ENCODE measurements around the gene SCGB1D2. TPM values are rescaled to one million over a fixed set of nuclear protein-coding genes. Genes with fewer than 3 reads are reported as not detected.

Gene SCGB1D2
- total and polyA plus RNA-seq, 4 donors = not detected

DNA sequence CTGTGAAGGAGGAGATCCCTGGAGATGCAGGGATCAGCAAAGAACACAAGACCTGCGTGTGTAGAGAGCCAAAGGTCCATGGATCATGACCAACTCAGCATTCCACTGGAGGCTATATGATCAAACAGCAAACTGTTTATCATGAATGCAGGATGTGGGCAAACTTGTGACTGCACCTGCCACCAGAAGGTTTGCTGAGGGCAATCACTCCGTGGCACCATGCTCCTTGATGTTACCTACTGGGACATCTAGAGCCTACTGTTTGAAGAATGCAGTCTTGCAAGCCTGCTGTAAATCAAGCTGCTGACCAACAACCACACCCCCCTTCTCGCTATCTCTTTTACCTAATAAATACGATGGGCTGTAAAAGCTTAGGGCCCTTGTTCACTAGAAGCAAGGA, 9.7 kb downstream of the SCGB1D2 start:
- Histone ChIP-seq H3K9me3 (ENCODE audit: control insufficient read depth, insufficient read depth, low read length) (no peaks in the 10 kb centered on the region), H3K36me3 (ENCODE audit: control insufficient read depth, insufficient read depth, low read length) (no peaks in the 10 kb centered on the region), H3K4me1 (ENCODE audit: control insufficient read depth, insufficient read depth, low read length) (no peaks in the 10 kb centered on the region), H3K4me3 (ENCODE audit: low read depth, low read length) (no peak overlapping the region), H3K27ac (ENCODE audit: low read depth, low read length) (no peak overlapping the region), H3K27me3 (ENCODE audit: control insufficient read depth, insufficient read depth, low read length) (no peaks in the 10 kb centered on the region)
- DNase-seq (ENCODE audit: low read depth in 4 of 6, low spot score in 6 of 6) = no peak
- WGBS (ENCODE audit: insufficient coverage) = 46% methylated on average over 4 of the region's 4 CpGs

DNA sequence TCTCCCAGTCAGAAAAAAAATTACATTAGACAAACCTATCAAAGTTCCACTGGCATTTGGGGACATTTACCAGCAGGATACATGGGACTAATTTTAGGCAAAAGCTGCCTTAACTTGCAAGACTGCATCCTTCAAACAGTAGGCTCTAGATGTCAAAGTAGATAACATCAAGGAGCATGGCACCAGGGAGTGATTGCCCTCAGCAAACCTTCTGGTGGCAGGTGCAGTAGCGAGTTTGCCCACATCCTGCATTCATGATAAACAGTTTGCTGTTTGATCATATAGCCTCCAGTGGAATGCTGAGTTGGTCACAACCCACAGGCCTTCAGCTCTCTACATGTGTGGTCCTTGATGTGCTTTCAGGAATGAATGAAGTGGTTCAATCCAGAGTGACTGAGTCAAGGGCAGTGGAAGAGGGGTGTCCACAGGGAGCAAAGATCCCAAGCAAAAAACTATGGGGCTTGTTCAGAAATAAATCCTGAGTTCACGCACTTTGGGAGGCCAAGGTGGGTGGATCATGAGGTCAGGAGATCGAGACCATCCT, 12.0 kb downstream of the SCGB1D2 start:
- Histone ChIP-seq H3K4me1 (ENCODE audit: control insufficient read depth, insufficient read depth, low read length) (no peaks in the 10 kb centered on the region), H3K36me3 (ENCODE audit: control insufficient read depth, insufficient read depth, low read length) (no peaks in the 10 kb centered on the region), H3K27me3 (ENCODE audit: control insufficient read depth, insufficient read depth, low read length) (no peaks in the 10 kb centered on the region), H3K9me3 (ENCODE audit: control insufficient read depth, insufficient read depth, low read length) (no peaks in the 10 kb centered on the region), H3K27ac (ENCODE audit: low read depth, low read length) (no peak overlapping the region), H3K4me3 (ENCODE audit: low read depth, low read length) (no peak overlapping the region)
- no CpG with 5 or more reads among the region's 3 CpGs for WGBS (ENCODE audit: insufficient coverage)
- DNase-seq (ENCODE audit: low read depth in 4 of 6, low spot score in 6 of 6) = no peak

DNA sequence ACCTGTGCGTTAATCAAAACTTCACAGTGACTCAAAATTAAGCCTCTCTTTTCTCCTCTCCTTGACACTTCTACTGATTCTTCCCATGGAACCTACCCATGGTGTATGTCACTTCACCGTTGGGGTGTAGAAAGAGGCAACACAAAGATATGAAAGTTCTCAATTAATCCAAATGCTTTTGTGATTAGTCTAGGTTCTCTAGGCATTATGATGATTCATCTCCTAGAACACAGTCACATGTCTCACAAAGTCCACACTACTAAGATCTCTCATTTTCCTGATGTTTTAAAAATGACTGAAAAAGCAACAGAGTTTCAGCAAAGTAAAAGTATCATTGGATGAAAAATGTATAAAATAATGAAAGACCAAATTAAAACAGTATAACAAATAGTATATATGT, 14.2 kb downstream of the SCGB1D2 start:
- H3K27me3 ChIP-seq (ENCODE audit: control insufficient read depth, insufficient read depth, low read length) = no peaks in the 10 kb centered on the region
- WGBS (ENCODE audit: insufficient coverage) = no CpG with 5 or more reads among the region's 2 CpGs
- DNase-seq (ENCODE audit: low read depth in 4 of 6, low spot score in 6 of 6) = no peak
- H3K4me3 ChIP-seq (ENCODE audit: low read depth, low read length) = no peak overlapping the region
- H3K9me3 ChIP-seq (ENCODE audit: control insufficient read depth, insufficient read depth, low read length) = no peaks in the 10 kb centered on the region
- H3K4me1 ChIP-seq (ENCODE audit: control insufficient read depth, insufficient read depth, low read length) = no peaks in the 10 kb centered on the region
- H3K27ac ChIP-seq (ENCODE audit: low read depth, low read length) = no peak overlapping the region
- H3K36me3 ChIP-seq (ENCODE audit: control insufficient read depth, insufficient read depth, low read length) = no peaks in the 10 kb centered on the region

DNA sequence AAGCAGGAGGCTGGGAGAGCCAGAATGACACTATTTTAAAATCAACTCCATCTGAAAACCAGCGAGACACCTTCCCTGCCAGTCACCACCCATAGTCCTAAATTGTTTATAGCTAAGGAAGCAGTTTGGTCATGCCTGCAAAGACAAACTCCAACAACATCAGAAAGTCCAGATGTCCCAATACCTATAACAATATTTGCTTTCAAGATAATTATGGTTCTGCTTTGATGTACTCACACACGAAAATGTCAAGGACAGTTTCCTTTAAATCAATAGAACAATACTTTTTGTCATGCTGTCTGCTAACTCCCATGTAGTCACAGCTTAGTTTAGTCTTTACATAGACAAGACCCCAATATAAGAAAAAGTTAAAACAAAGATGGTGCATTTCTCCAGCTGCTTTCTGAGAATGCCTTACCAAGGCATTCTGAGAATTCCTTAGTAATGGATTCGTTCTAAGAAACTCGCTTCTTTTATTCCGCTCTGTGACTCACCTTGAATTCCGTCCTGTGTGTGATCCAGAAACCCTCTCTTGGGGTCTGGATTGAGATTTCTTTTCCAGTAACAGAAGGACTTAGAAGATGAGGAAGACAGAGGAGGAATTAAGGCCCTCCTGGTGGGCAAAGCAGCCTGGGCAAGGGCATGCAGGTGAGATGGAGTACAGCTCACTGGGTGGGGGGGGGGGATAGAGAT, 18.4 kb downstream of the SCGB1D2 start:
- H3K27me3 ChIP-seq (ENCODE audit: control insufficient read depth, insufficient read depth, low read length) = no peaks in the 10 kb centered on the region
- H3K36me3 ChIP-seq (ENCODE audit: control insufficient read depth, insufficient read depth, low read length) = no peaks in the 10 kb centered on the region
- no peak overlapping the region for H3K27ac ChIP-seq (ENCODE audit: low read depth, low read length)
- H3K4me1 ChIP-seq (ENCODE audit: control insufficient read depth, insufficient read depth, low read length) = no peaks in the 10 kb centered on the region
- H3K4me3 ChIP-seq (ENCODE audit: low read depth, low read length) = no peak overlapping the region
- DNase-seq (ENCODE audit: low read depth in 4 of 6, low spot score in 6 of 6) = no peak
- 79% methylated on average over 3 of the region's 6 CpGs for WGBS (ENCODE audit: insufficient coverage)
- no peaks in the 10 kb centered on the region for H3K9me3 ChIP-seq (ENCODE audit: control insufficient read depth, insufficient read depth, low read length)

DNA sequence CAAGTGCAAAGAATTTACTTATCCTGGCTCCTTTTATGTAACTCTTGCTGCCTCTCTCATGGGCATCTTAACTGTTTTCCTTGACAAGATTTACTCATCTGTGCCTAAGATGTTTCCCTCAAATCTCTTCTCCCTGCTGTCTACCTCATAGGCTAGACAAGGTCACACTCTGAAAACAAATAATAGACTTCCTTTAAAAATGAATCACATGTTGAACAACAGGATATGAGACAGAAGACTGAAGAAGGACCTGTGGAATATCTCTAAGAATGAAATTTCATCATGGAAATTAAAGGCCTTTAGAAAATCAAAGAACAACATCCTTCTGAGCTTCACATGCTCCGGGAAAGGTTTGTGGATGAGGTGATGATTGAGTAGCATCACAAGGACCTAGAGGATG, 22.0 kb downstream of the SCGB1D2 start:
- no peaks in the 10 kb centered on the region for H3K4me1 ChIP-seq (ENCODE audit: control insufficient read depth, insufficient read depth, low read length)
- no peaks in the 10 kb centered on the region for H3K36me3 ChIP-seq (ENCODE audit: control insufficient read depth, insufficient read depth, low read length)
- peaks cover 2% of the 10 kb centered on the region for H3K27me3 ChIP-seq (ENCODE audit: control insufficient read depth, insufficient read depth, low read length)
- WGBS (ENCODE audit: insufficient coverage) = no CpG with 5 or more reads among the region's 1 CpG
- H3K27ac ChIP-seq (ENCODE audit: low read depth, low read length) = no peak overlapping the region
- H3K4me3 ChIP-seq (ENCODE audit: low read depth, low read length) = no peak overlapping the region
- no peaks in the 10 kb centered on the region for H3K9me3 ChIP-seq (ENCODE audit: control insufficient read depth, insufficient read depth, low read length)
- no peak for DNase-seq (ENCODE audit: low read depth in 4 of 6, low spot score in 6 of 6)

DNA sequence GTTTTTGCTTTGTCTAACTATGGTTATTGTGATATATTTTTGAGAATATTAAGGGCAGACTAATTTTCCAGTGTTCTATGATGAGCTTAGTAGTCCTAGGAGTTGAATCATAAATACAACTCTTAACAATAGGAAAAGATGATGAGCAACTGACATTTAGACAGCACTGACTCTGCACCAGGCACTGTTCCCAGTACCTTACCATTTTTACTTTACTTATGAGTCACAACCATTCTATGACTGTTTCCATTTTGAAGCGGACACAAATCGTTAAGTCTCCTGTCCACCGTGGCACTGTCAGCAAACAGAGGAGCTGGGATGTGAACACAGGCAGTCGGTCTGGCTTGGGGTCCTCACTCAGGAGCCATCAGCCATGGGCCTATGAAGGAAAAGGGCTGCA, 24.5 kb downstream of the SCGB1D2 start:
- H3K27ac ChIP-seq (ENCODE audit: low read depth, low read length) = no peak overlapping the region
- no peak for DNase-seq (ENCODE audit: low read depth in 4 of 6, low spot score in 6 of 6)
- H3K4me1 ChIP-seq (ENCODE audit: control insufficient read depth, insufficient read depth, low read length) = no peaks in the 10 kb centered on the region
- 74% methylated on average over 4 of the region's 4 CpGs for WGBS (ENCODE audit: insufficient coverage)
- no peaks in the 10 kb centered on the region for H3K9me3 ChIP-seq (ENCODE audit: control insufficient read depth, insufficient read depth, low read length)
- H3K4me3 ChIP-seq (ENCODE audit: low read depth, low read length) = no peak overlapping the region
- H3K36me3 ChIP-seq (ENCODE audit: control insufficient read depth, insufficient read depth, low read length) = no peaks in the 10 kb centered on the region
- H3K27me3 ChIP-seq (ENCODE audit: control insufficient read depth, insufficient read depth, low read length) = peaks cover 2% of the 10 kb centered on the region

DNA sequence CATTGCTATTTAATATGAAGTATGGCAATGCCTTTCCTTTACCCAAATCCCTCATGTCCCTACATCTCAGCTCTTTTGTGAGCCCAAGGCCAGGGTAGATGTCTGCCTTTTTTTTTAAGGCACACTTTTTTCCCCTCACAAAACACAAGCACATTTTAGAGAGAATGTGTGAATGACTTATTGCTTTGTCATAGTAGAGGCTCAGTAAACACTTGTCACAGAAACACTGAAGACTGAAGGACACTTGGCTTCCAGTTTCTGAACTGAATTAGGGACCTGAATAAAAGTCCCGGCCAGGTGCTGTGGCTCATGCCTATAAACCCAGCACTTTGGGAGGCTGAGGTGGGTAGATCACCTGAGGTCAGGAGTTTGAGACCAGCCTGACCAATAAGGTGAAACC, 25.0 kb downstream of the SCGB1D2 start:
- DNase-seq (ENCODE audit: low read depth in 4 of 6, low spot score in 6 of 6) = no peak
- 80% methylated on average over 1 of the region's 1 CpG for WGBS (ENCODE audit: insufficient coverage)
- Histone ChIP-seq H3K36me3 (ENCODE audit: control insufficient read depth, insufficient read depth, low read length) (no peaks in the 10 kb centered on the region), H3K9me3 (ENCODE audit: control insufficient read depth, insufficient read depth, low read length) (no peaks in the 10 kb centered on the region), H3K4me3 (ENCODE audit: low read depth, low read length) (no peak overlapping the region), H3K27ac (ENCODE audit: low read depth, low read length) (no peak overlapping the region), H3K27me3 (ENCODE audit: control insufficient read depth, insufficient read depth, low read length) (peaks cover 2% of the 10 kb centered on the region), H3K4me1 (ENCODE audit: control insufficient read depth, insufficient read depth, low read length) (no peaks in the 10 kb centered on the region)

DNA sequence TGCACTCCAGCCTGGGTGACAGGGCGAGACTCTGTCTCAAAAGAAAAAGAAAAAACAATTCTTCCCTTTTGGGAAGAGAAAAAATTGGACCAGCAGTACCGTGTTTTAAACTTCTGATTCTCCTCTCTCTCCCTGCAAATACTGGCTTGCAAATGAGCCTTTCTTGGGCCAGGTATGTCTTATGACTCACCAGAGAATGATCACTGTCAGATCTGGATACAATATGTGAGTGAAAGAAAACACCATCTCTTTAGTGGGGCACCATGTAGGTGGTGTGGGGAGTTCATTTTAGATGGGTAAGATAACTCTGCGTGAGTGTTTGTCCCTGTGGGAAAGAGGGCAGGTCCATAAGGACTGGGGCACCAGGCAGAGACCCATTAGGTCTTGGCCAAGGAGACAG, 25.5 kb downstream of the SCGB1D2 start:
- Histone ChIP-seq H3K27me3 (ENCODE audit: control insufficient read depth, insufficient read depth, low read length) (peaks cover 2% of the 10 kb centered on the region), H3K4me1 (ENCODE audit: control insufficient read depth, insufficient read depth, low read length) (no peaks in the 10 kb centered on the region), H3K4me3 (ENCODE audit: low read depth, low read length) (no peak overlapping the region), H3K36me3 (ENCODE audit: control insufficient read depth, insufficient read depth, low read length) (no peaks in the 10 kb centered on the region), H3K27ac (ENCODE audit: low read depth, low read length) (no peak overlapping the region), H3K9me3 (ENCODE audit: control insufficient read depth, insufficient read depth, low read length) (no peaks in the 10 kb centered on the region)
- 80% methylated on average over 2 of the region's 3 CpGs for WGBS (ENCODE audit: insufficient coverage)
- no peak for DNase-seq (ENCODE audit: low read depth in 4 of 6, low spot score in 6 of 6)

DNA sequence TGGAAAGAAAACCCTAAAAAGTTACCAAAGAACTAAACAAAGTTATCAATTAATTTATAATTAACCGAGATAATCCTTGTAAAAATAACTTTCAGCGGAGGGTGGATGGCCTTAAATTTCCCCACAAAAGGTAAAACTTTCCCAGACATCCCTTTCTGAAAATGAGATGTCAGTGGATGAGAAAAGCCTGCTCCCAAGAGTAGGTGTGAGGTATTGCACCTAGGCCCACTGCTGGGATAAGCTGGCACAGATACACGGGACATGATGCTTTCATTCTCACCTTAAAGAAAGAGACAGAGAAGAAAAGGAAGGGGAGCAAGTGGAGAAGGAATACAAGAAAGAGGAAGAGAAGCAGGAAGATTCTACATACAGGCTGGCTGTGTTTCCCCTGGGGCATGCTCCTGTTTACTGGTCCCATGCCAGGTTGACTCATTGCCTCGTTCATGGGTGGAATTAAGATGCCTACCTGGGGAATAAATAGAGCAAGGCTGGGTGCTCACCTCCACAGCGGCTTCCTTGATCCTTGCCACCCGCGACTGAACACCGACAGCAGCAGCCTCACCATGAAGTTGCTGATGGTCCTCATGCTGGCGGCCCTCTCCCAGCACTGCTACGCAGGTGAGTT, 27.7 kb downstream of the SCGB1D2 start, which contains the start of gene SCGB2A2:
Gene SCGB2A2 (plus strand): TSS at position 505 of the 625 bp plus-strand sequence. CDS start 59 bp downstream, at position 564.
- DNase-seq (ENCODE audit: low read depth in 4 of 6, low spot score in 6 of 6) = no peak
- Histone ChIP-seq H3K27ac (ENCODE audit: low read depth, low read length) (no peak within 1 kb of the TSS), H3K36me3 (ENCODE audit: control insufficient read depth, insufficient read depth, low read length) (no peaks in the 10 kb centered on the region), H3K27me3 (ENCODE audit: control insufficient read depth, insufficient read depth, low read length) (peaks cover 2% of the 10 kb centered on the region), H3K4me1 (ENCODE audit: control insufficient read depth, insufficient read depth, low read length) (no peaks in the 10 kb centered on the region), H3K4me3 (ENCODE audit: low read depth, low read length) (no peak within 1 kb of the TSS), H3K9me3 (ENCODE audit: control insufficient read depth, insufficient read depth, low read length) (no peaks in the 10 kb centered on the region)
- 78% methylated on average over 8 of the region's 10 CpGs for WGBS (ENCODE audit: insufficient coverage)

DNA sequence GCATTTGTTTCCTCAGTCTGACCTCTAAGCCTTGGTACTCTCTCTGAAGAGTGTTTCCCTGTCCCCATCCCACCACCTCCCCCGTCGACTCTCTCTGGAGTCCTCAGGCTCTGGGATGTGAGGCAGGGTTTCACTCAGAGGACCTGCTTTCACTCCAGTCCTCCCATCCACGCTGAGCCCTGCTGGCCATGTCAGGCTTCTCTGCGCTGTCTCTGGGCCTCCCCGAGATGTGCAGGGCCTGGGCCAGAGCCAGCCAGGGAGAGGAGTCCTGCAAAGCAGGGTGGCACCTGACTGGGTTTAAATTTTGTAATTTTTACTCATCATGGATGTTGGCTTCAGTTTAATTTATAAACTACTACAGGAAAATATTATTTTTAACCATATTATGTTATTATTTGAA, 31.2 kb downstream of the SCGB1D2 start:
- Histone ChIP-seq H3K36me3 (ENCODE audit: control insufficient read depth, insufficient read depth, low read length) (no peaks in the 10 kb centered on the region), H3K27ac (ENCODE audit: low read depth, low read length) (no peak overlapping the region), H3K4me3 (ENCODE audit: low read depth, low read length) (no peak overlapping the region), H3K9me3 (ENCODE audit: control insufficient read depth, insufficient read depth, low read length) (no peaks in the 10 kb centered on the region), H3K27me3 (ENCODE audit: control insufficient read depth, insufficient read depth, low read length) (no peaks in the 10 kb centered on the region), H3K4me1 (ENCODE audit: control insufficient read depth, insufficient read depth, low read length) (no peaks in the 10 kb centered on the region)
- WGBS (ENCODE audit: insufficient coverage) = 82% methylated on average over 5 of the region's 5 CpGs
- no peak for DNase-seq (ENCODE audit: low read depth in 4 of 6, low spot score in 6 of 6)

Data from spinal cord (tissue), 10 donors.